Heart left ventricle (tissue), 13 donors: ENCODE measurements around the gene PCAT7.

Source experiments
- CTCF ChIP-seq, 12 donors: fragments of 200-600 bp; sonication (generic) in 4 of 12; IDR thresholded peaks; one replicate each; pipeline versions ENCODE4 v1.5.0 to v1.8.0; 2018 to 2022; ENCODE audit warnings: antibody characterized with exemption in 12 of 12, mild to moderate bottlenecking in 5 of 12
- POLR2A ChIP-seq, 2 donors: fragments of 450-650 bp; IDR thresholded peaks; one replicate each; pipeline ENCODE4 v1.6.1; 2017; ENCODE audit warnings: antibody characterized with exemption in 2 of 2, mild to moderate bottlenecking in 2 of 2, moderate library complexity in 2 of 2
- donor health status: ischemic (EF 13 %, LVEDD 7.1; RV severe dilation, severe dysfunction).
- donor health status: DM: no; HTN: yes; CAD: no.
- donor health status: DM: no; HTN: no; CAD: no.
- donor health status: ischemic (EF 25% LVEDD 6.9; RV normal size, moderate dysfunction).
- donor health status: ischemic (EF 25% LVEDD 5.7; RV mildly dilated, moderate dysfunction).
- donor health status: ischemic (EF 35%, LVEDD 5.7; RV mildly dilated, moderate dysfunction).
- donor health status: nonischemic (EF 11% LVEDD 7.7; RV severe dilation, severe dysfunction).
- donor health status: DM: yes; HTN: yes; CAD: no.
- donor health status: PGD.
- donor health status: ischemic (EF 29% LVEDD 5.4; RV normal size, mild dysfunction).
- donor health status: nonischemic (EF 23%, LVEDD 6.1; RV moderate dilation, normal function).

- TF ChIP-seq CTCF (IDR thresholded peaks at IDR 0.05) (no peak), POLR2A (IDR thresholded peaks at IDR 0.05) (no peak)
These were observed 52.5 kb downstream of the PCAT7 start for GRCh38 chr9:94607423-94607691.
